GM08714 (cell line): ENCODE data around the gene SLC51B.

Experiments used
- H3K4me3 ChIP-seq: fragments of 200-500 bp; sonication (Bioruptor generic); 2 replicates; pipeline ENCODE4 v1.5.1; 2014; ENCODE audit warnings: mild to moderate bottlenecking, low read length, inconsistent platforms
- ZNF274 ChIP-seq: IDR thresholded peaks from 2 replicates; pipeline ENCODE4 v1.6.1; 2012; ENCODE audit warnings: mild to moderate bottlenecking, low read depth, low read length

SLC51B gene

GRCh38 chr15:65101891-65102708, 56.9 kb downstream of the SLC51B start:
- TF ChIP-seq ZNF274, result no peak
- H3K4me3 ChIP-seq, result no peak overlapping the region

- no peak for TF ChIP-seq ZNF274
- no peak overlapping the region for H3K4me3 ChIP-seq
Observed at GRCh38 chr15:65102912-65103311, 57.7 kb downstream of the SLC51B start.
